K562 (cell line): ENCODE measurements around the gene CELA3B.
"Not testable (repeated sequence)": the region's sequence is repeated elsewhere in the genome, so short reads cannot be mapped to it uniquely, and the experiment has no call there.

Experiments
- DIDO1 ChIP-seq: fragments of 450-650 bp; IDR thresholded peaks from 2 replicates; pipeline ENCODE4 v1.6.1; 2016; ENCODE audit warnings: low read depth, missing biosample characterization, missing genetic modification characterization
- SP1 ChIP-seq: sonication (generic); formaldehyde crosslinking; IDR thresholded peaks from 2 replicates; pipeline ENCODE4 v1.8.1; 2022; ENCODE audit warnings: mild to moderate bottlenecking, missing genetic modification reagents

DNA sequence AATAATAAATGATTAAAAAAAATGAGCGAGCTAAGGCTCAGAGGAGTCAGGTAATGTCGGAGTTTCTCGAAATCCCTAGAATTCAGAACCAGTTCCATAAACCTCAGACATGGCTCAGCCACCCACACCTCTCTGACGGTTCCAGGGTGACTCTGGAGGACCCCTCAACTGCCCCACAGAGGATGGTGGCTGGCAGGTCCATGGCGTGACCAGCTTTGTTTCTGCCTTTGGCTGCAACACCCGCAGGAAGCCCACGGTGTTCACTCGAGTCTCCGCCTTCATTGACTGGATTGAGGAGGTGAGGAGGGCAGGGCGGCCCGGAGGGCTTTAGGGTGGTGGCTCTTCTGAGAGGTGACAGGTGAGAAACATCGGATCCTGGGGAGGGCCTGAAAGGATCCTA is 9.6 kb downstream of the CELA3B start:
- not testable (repeated sequence) for TF ChIP-seq DIDO1 (tag); SP1 (CRISPR knock-in tag)
